Colonic mucosa (tissue), 4 donors: Measurements from ENCODE around the gene ELMOD2. TPM values are rescaled to one million over a fixed set of nuclear protein-coding genes. Genes with fewer than 3 reads are reported as not detected.

ENCODE experiments used
- DNase-seq: peaks from one replicate; pipeline ENCODE4 v3.0.0-alpha.2; 2020
- H3K27ac ChIP-seq: fragments of 200-600 bp; one replicate; pipeline ENCODE4 v1.8.0; 2021
- H3K27me3 ChIP-seq: fragments of 200-600 bp; one replicate; pipeline ENCODE4 v1.8.0; 2021
- H3K36me3 ChIP-seq: fragments of 200-600 bp; one replicate; pipeline ENCODE4 v1.8.0; 2021
- H3K4me1 ChIP-seq: fragments of 200-600 bp; one replicate; pipeline ENCODE4 v1.8.0; 2021; ENCODE audit warnings: mild to moderate bottlenecking
- H3K4me3 ChIP-seq: fragments of 200-600 bp; one replicate; pipeline ENCODE4 v1.8.0; 2021
- H3K9ac ChIP-seq, 2 donors: one replicate each; pipeline ENCODE4 v1.7.0; 2013; ENCODE audit warnings: control low read depth in 2 of 2, low read depth in 2 of 2, low read length in 2 of 2
- H3K9me3 ChIP-seq: fragments of 200-600 bp; one replicate; pipeline ENCODE4 v1.8.0; 2021
- CTCF ChIP-seq: fragments of 200-600 bp; IDR thresholded peaks from one replicate; pipeline ENCODE4 v1.8.0; 2022; ENCODE audit warnings: antibody characterized with exemption, mild to moderate bottlenecking
- intact Hi-C: fragments of 100-400 bp; cut with DNase I; formaldehyde crosslinking; loops from one replicate; pipeline ENCODE4 v1.14.1; 2022
- total RNA-seq, 2 donors: library from RNA; stranded (reverse); fragmentation: NEBNext Ultra II Directional in 1 of 2; extraction: Animal tissue kit (Norgen Biotek cat#: 25700) in 1 of 2; gene quantifications; one replicate each; pipeline ENCODE4 v1.2.1, GENCODE V29; 2021
- donor health status: healthy.
- donor health status: DM: no; HTN: no; CAD: no.
- donor health status: DM: no; HTN: no; CAD: no.

The ELMOD2 gene
- total RNA-seq: 10 to 100 TPM; 21.3 to 27.8 TPM

GRCh38 chr4:140523857-140524742, at the start of gene ELMOD2:
TSS of gene ELMOD2 (plus strand) at chr4:140524168. CDS start at chr4:140525429, 1,261 bp downstream.
- Histone ChIP-seq H3K4me1 (no peaks in the 10 kb centered on the region), H3K36me3 (no peaks in the 10 kb centered on the region), H3K4me3 (peak within 1 kb of the TSS; percentile 84), H3K27me3 (no peaks in the 10 kb centered on the region), H3K9ac (peak within 1 kb of the TSS; percentile 89 to 92), H3K27ac (peak within 1 kb of the TSS; percentile 71), H3K9me3 (no peaks in the 10 kb centered on the region)
- DNase-seq: peak; percentile 99
- intact Hi-C loops: no loop called here
- peak; percentile 94 for TF ChIP-seq CTCF

GRCh38 chr4:140483445-140483844, 40.5 kb upstream of the ELMOD2 start:
- H3K36me3 ChIP-seq: no peaks in the 10 kb centered on the region
- H3K9me3 ChIP-seq: no peaks in the 10 kb centered on the region
- intact Hi-C loops: no loop called here
- no peak overlapping the region for H3K27ac ChIP-seq
- no peak for TF ChIP-seq CTCF
- no peak overlapping the region for H3K4me3 ChIP-seq
- H3K9ac ChIP-seq: no peak overlapping the region
- DNase-seq: no peak
- no peaks in the 10 kb centered on the region for H3K27me3 ChIP-seq
- H3K4me1 ChIP-seq: no peaks in the 10 kb centered on the region

GRCh38 chr4:140485939-140486338, 38.0 kb upstream of the ELMOD2 start:
- no peaks in the 10 kb centered on the region for H3K27me3 ChIP-seq
- H3K4me3 ChIP-seq: no peak overlapping the region
- intact Hi-C loops: no loop called here
- no peak overlapping the region for H3K9ac ChIP-seq
- no peak for DNase-seq
- no peaks in the 10 kb centered on the region for H3K36me3 ChIP-seq
- no peak overlapping the region for H3K27ac ChIP-seq
- no peaks in the 10 kb centered on the region for H3K4me1 ChIP-seq
- TF ChIP-seq CTCF: no peak
- no peaks in the 10 kb centered on the region for H3K9me3 ChIP-seq

- no peaks in the 10 kb centered on the region for H3K9me3 ChIP-seq
- peaks cover 20% of the 10 kb centered on the region for H3K27me3 ChIP-seq
- TF ChIP-seq CTCF: no peak
- DNase-seq: no peak
- intact Hi-C loops: no loop called here
- H3K4me3 ChIP-seq: no peak overlapping the region
- H3K4me1 ChIP-seq: no peaks in the 10 kb centered on the region
- no peak overlapping the region for H3K27ac ChIP-seq
- no peak overlapping the region for H3K9ac ChIP-seq
- no peaks in the 10 kb centered on the region for H3K36me3 ChIP-seq
Observed at GRCh38 chr4:140497405-140497746, 26.6 kb upstream of the ELMOD2 start.

- H3K9ac ChIP-seq: no peak within 1 kb of the TSS
- no peaks in the 10 kb centered on the region for H3K9me3 ChIP-seq
- DNase-seq: peak; percentile 23
- no peak within 1 kb of the TSS for H3K27ac ChIP-seq
- H3K36me3 ChIP-seq: no peaks in the 10 kb centered on the region
- no peak for TF ChIP-seq CTCF
- intact Hi-C loops: no loop called here
- peak within 1 kb of the TSS; percentile 31 for H3K4me3 ChIP-seq
- peaks cover 20% of the 10 kb centered on the region for H3K27me3 ChIP-seq
- no peaks in the 10 kb centered on the region for H3K4me1 ChIP-seq
Observed at GRCh38 chr4:140497747-140498636, 26.0 kb upstream of the ELMOD2 start, which contains the start of gene MGAT4D. TSS of gene MGAT4D (minus strand) at chr4:140498293. CDS start at chr4:140498222, 71 bp downstream.
